ENCODE measurements around the gene IFTAP.

DNA sequence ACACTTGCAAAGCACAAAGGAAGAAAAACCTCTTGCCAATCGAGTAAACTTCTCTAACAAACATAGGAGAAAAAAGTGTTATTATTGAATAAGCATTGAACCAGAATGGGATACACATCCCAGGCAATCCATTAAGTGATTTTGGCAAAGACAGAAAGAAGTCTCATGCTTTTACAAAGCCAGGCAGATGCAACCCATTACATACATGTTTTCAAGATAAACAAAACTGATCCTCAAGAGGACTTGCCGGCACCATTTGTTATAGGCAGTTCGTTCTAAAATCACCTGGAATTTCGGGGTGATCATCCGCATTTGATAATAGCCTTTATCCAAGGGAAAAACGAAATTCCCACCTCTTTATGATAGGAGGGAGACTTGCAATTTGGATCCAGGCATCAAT, 101.3 kb downstream of the IFTAP start:
- TF ChIP-seq, protein P1, sequence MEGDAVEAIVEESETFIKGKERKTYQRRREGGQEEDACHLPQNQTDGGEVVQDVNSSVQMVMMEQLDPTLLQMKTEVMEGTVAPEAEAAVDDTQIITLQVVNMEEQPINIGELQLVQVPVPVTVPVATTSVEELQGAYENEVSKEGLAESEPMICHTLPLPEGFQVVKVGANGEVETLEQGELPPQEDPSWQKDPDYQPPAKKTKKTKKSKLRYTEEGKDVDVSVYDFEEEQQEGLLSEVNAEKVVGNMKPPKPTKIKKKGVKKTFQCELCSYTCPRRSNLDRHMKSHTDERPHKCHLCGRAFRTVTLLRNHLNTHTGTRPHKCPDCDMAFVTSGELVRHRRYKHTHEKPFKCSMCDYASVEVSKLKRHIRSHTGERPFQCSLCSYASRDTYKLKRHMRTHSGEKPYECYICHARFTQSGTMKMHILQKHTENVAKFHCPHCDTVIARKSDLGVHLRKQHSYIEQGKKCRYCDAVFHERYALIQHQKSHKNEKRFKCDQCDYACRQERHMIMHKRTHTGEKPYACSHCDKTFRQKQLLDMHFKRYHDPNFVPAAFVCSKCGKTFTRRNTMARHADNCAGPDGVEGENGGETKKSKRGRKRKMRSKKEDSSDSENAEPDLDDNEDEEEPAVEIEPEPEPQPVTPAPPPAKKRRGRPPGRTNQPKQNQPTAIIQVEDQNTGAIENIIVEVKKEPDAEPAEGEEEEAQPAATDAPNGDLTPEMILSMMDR (IDR thresholded peaks at IDR 0.05; ENCODE audit: low read depth, low read length), result no peak
- TF ChIP-seq EZH2phosphoT487 (IDR thresholded peaks at IDR 0.05; ENCODE audit: low read depth), result no peak

Measured in OCI-LY3 (cell line).